22Rv1 (cell line): ENCODE results near the gene GREM2.

Experiments used
- ZFX ChIP-seq: fragments of 450-650 bp; IDR thresholded peaks from 2 replicates; pipeline ENCODE4 v1.6.1; 2017; ENCODE audit warnings: antibody characterized with exemption, borderline replicate concordance
- TF ChIP-seq, protein P1 (sequence below): fragments of 450-650 bp; IDR thresholded peaks from 2 replicates; pipeline ENCODE4 v1.5.1; 2017; ENCODE audit warnings: mild to moderate bottlenecking

DNA sequence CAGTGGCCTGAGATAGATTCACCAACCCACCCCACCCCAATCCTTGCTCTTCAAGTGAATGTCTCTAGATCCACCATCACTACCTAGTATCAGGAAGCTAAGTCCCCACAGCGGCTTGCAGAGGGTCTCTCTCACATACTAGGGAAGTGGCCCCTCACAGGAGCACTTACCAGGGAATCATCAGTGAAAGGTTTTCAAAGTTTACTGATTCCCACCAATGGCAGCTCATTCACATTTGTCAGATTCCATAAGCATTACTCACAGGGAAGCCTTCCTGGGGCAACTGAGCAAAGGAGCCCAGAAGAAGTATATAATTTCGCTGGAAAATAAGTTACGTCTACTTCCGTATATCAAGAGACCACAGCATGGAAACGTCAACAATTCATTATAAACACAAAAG, 120.8 kb downstream of the GREM2 start:
- TF ChIP-seq, protein P1, sequence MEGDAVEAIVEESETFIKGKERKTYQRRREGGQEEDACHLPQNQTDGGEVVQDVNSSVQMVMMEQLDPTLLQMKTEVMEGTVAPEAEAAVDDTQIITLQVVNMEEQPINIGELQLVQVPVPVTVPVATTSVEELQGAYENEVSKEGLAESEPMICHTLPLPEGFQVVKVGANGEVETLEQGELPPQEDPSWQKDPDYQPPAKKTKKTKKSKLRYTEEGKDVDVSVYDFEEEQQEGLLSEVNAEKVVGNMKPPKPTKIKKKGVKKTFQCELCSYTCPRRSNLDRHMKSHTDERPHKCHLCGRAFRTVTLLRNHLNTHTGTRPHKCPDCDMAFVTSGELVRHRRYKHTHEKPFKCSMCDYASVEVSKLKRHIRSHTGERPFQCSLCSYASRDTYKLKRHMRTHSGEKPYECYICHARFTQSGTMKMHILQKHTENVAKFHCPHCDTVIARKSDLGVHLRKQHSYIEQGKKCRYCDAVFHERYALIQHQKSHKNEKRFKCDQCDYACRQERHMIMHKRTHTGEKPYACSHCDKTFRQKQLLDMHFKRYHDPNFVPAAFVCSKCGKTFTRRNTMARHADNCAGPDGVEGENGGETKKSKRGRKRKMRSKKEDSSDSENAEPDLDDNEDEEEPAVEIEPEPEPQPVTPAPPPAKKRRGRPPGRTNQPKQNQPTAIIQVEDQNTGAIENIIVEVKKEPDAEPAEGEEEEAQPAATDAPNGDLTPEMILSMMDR, result no peak
- no peak for TF ChIP-seq ZFX
